ENCODE data around the gene IP6K3. TPM values are rescaled to one million over a fixed set of nuclear protein-coding genes. Genes with fewer than 3 reads are reported as not detected.

IP6K3 gene
- total and polyA plus RNA-seq, 2 experiments from 2014 or later = 0.14 to 0.16 TPM

- H3K36me3 ChIP-seq (ENCODE audit: insufficient read depth) = no peaks in the 10 kb centered on the region; the same call in 1 of the 2 replicates
- Mint-ChIP-seq H3K9me3 (no peaks in the 10 kb centered on the region), H3K4me3 (no peak overlapping the region), H3K4me1 (peaks cover 17% of the 10 kb centered on the region), H3K27ac (no peak overlapping the region), H3K36me3 (ENCODE audit: low read depth) (no peaks in the 10 kb centered on the region), H3K27me3 (ENCODE audit: insufficient read depth, low read depth, poor library complexity) (peaks cover 9% of the 10 kb centered on the region)
- no peak overlapping the region for H2AFZ ChIP-seq
- ATAC-seq (no peak), DNase-seq (ENCODE audit: low spot score) (no peak)
- H4K20me1 ChIP-seq (replicated peaks; ENCODE audit: insufficient read depth) = no peaks in the 10 kb centered on the region
- no peaks in the 10 kb centered on the region for H3F3A ChIP-seq (replicated peaks; ENCODE audit: low read depth)
- H3K4me1 ChIP-seq (ENCODE audit: insufficient read depth) = peaks cover 10% of the 10 kb centered on the region; the same call in 1 of the 2 replicates
- H3K27me3 ChIP-seq (ENCODE audit: insufficient read depth) = no peaks in the 10 kb centered on the region
- no peaks in the 10 kb centered on the region for H3K9me2 ChIP-seq (ENCODE audit: insufficient read depth)
- TF ChIP-seq ZNF114 (CRISPR knock-in tag; IDR thresholded peaks at IDR 0.05) (no peak), EZH2phosphoT487 (IDR thresholded peaks at IDR 0.05; ENCODE audit: unreplicated experiment) (no peak), CREB1 (CRISPR knock-in tag; IDR thresholded peaks at IDR 0.05; ENCODE audit: low read depth) (no peak), POLR2AphosphoS5 (IDR thresholded peaks at IDR 0.05; ENCODE audit: low read depth) (no peak), NANOG (IDR thresholded peaks at IDR 0.05; ENCODE audit: borderline replicate concordance) (no peak), ETS1 (IDR thresholded peaks at IDR 0.05) (no peak), ZNF331 (CRISPR knock-in tag; IDR thresholded peaks at IDR 0.05; ENCODE audit: low read depth) (no peak), STAT1 (IDR thresholded peaks at IDR 0.05; ENCODE audit: unreplicated experiment) (no peak), REST (IDR thresholded peaks at IDR 0.05; ENCODE audit: unreplicated experiment) (no peak), EZH2 (IDR thresholded peaks at IDR 0.05; ENCODE audit: low read depth, unreplicated experiment) (no peak), CTCF (conservative IDR thresholded peaks at IDR 0.05; ENCODE audit: low read depth in 2 of 2) (no peak), ZNF462 (CRISPR knock-in tag; IDR thresholded peaks at IDR 0.05) (no peak), JUNB (IDR thresholded peaks at IDR 0.05; ENCODE audit: unreplicated experiment) (no peak)
- no peak overlapping the region for H3K4me3 ChIP-seq
- H3K4me2 ChIP-seq = no peak overlapping the region
- no peaks in the 10 kb centered on the region for H3K79me2 ChIP-seq (replicated peaks; ENCODE audit: insufficient read depth)
- H3K27ac ChIP-seq (ENCODE audit: low read depth) = no peak overlapping the region
Observed at GRCh38 chr6:33740204-33740608, 6.5 kb downstream of the IP6K3 start.

Measured in GM23338 (cell line).